ENCODE data around the gene GSTA4.

Gene GSTA4

GRCh38 chr6:52976149-52976548 lies 18.9 kb downstream of the GSTA4 start:
- no peak for DNase-seq (ENCODE audit: low spot score)
- TF ChIP-seq CTCF (conservative IDR thresholded peaks at IDR 0.05; ENCODE audit: low read depth) = no peak
- CTCF ChIA-PET = interaction anchor here (0.6 kb wide), 1 partner anchor 108 kb away, joined by 3 read pairs; no protein-coding TSS in a partner anchor
- H3K27ac ChIP-seq = no peak overlapping the region
- POLR2A ChIA-PET (ENCODE audit: low non-redundant PET) = no interaction called here

GRCh38 chr6:52975580-52975979 lies 19.5 kb downstream of the GSTA4 start:
- no peak overlapping the region for H3K27ac ChIP-seq
- no peak for DNase-seq (ENCODE audit: low spot score)
- ChIA-PET CTCF (no interaction called here), POLR2A (ENCODE audit: low non-redundant PET) (no interaction called here)
- TF ChIP-seq CTCF (conservative IDR thresholded peaks at IDR 0.05; ENCODE audit: low read depth) = no peak

- POLR2A ChIA-PET (ENCODE audit: low non-redundant PET) = no interaction called here
- DNase-seq (ENCODE audit: low spot score) = no peak
- CTCF ChIA-PET = no interaction called here
- H3K27ac ChIP-seq = no peak overlapping the region
- no peak for TF ChIP-seq CTCF (conservative IDR thresholded peaks at IDR 0.05; ENCODE audit: low read depth)
Observed at GRCh38 chr6:52972989-52973388, 22.1 kb downstream of the GSTA4 start.

GRCh38 chr6:52969359-52969758 lies 25.7 kb downstream of the GSTA4 start:
- no peak for TF ChIP-seq CTCF (conservative IDR thresholded peaks at IDR 0.05; ENCODE audit: low read depth)
- CTCF ChIA-PET = interaction anchor here (0.6 to 1.7 kb wide), 3 partner anchors 25 to 347 kb away, joined by 3 to 5 read pairs (median 4); partner anchors contain the start of gene GSTA4
- POLR2A ChIA-PET (ENCODE audit: low non-redundant PET) = no interaction called here
- H3K27ac ChIP-seq = no peak overlapping the region
- no peak for DNase-seq (ENCODE audit: low spot score)

GRCh38 chr6:52966101-52966500 lies 29.0 kb downstream of the GSTA4 start:
- TF ChIP-seq CTCF (conservative IDR thresholded peaks at IDR 0.05; ENCODE audit: low read depth) = no peak
- ChIA-PET POLR2A (ENCODE audit: low non-redundant PET) (no interaction called here), CTCF (interaction anchor here (0.6 kb wide), 1 partner anchor 28 kb away, joined by 4 read pairs; no protein-coding TSS in a partner anchor)
- no peak overlapping the region for H3K27ac ChIP-seq
- DNase-seq (ENCODE audit: low spot score) = no peak

GRCh38 chr6:52965380-52965779 lies 29.7 kb downstream of the GSTA4 start:
- CTCF ChIA-PET = no interaction called here
- no peak overlapping the region for H3K27ac ChIP-seq

More at GRCh38 chr6:52965380-52965779, 29.7 kb downstream of the GSTA4 start:
- POLR2A ChIA-PET (ENCODE audit: low non-redundant PET) = no interaction called here
- TF ChIP-seq CTCF (conservative IDR thresholded peaks at IDR 0.05; ENCODE audit: low read depth) = no peak
- no peak for DNase-seq (ENCODE audit: low spot score)

Data from RWPE1 (cell line).